HG03175 (cell line): Measurements from ENCODE around the gene IFNW1.
A peak's percentile ranks its signal among the peaks of the same experiment; 100 is the strongest.

Experiments
- ATAC-seq: cut with Tn5 transposase; IDR thresholded peaks from one replicate; pipeline ENCODE4 v1.9.1; 2021; ENCODE audit warnings: mild to moderate bottlenecking, moderate library complexity; ENCODE audit not compliant: unreplicated experiment

Gene IFNW1

DNA sequence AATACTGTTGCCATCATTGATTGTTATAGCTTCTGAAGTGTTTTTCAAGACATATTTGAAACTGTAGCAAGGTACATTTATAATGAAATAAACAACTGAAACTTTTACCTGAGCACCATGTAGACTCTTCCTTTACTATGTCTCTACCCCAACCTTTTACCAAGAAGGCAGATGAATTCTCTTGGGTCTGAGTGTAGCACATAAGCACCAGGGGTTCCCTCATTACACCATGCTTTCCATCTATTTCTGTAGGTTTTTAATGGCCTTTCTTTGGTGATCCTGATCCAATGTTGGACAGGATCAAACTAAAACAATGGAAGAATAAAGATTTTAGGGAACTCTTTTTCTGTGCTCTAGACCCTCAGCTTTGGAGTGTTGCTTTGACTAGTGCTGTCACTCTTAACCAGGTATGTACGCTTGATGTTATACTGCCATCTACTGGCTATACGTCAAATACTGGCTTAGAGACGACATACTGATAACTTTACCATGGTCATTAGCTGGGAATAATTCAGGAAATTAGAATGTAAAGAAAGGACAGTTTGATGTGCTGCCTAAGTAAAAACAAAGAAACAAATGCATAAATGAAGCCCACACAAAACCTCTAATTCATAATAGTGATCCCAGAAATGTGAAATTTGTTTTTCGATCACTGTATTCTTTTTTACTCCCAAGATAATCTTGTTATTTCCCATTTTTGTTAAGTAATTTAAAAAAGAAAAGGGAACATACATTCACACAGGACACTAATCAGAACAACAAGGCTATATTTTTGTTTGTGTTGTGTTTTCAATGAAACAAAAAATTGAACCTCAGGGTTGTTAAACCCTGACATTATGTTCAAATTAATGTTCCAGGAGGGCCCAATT is 30.7 kb downstream of the IFNW1 start:
- ATAC-seq = peak; percentile 91

DNA sequence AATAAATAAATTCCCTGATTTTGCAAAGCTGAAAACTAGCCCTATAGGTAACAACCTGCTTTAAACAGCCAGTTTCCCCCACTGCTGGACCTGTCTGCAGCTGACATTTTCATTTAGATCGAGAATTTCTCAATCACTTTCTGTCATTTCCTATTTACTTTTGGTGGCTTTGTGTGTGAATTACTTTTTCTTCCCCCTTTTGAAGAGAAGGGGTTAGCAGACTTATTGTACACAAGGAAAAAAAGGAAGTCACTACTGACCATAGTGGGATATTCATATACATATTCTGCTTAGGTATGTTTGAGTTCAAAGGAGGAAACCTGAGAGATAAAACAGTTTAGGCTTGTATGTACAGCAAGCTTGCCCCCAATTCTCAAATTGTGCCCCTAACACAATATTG is 36.8 kb downstream of the IFNW1 start:
- no peak for ATAC-seq

GRCh38 chr9:21102305-21102704 is 39.3 kb downstream of the IFNW1 start:
- no peak for ATAC-seq

DNA sequence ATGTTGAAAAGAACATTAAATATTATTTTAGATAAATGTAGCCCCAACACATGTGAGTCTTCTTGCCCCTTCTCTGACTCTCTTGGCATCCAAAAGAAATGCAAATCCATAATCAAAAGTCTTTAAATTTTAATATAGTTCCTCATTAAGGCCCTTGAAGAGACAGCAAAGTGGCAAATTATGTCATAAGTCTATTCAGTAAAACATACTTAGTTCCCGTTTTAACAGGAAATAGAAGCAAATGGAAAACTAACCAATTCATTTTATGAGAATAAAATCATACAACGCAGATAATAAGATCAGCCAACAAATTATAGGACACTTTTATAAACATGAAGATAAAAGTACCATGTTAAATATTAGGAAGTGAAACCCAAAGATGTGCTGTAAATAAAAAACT is 43.8 kb downstream of the IFNW1 start:
- no peak for ATAC-seq

GRCh38 chr9:21096901-21097255 is 44.8 kb downstream of the IFNW1 start:
- no peak for ATAC-seq

- peak; percentile 77 for ATAC-seq
Measured at GRCh38 chr9:21096172-21096900, 45.3 kb downstream of the IFNW1 start.

DNA sequence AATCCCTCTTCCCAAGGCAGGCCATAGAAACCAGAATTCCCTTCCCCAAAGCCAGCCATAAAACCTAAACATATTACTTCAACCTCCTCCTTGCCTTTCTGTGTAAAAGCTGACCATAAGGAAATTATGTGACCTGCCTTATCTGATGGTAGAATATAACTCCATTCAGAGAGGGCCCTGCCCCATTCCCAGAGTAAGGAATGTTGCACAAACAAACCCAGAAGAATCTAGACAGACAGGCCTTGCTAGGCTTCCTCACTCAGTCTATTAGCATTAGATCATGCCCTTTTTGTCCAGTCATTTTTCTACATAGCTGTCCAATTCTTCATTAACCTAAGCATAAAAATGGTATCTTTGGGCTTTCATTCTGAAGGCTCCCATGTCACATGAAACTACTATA is 46.1 kb downstream of the IFNW1 start:
- no peak for ATAC-seq
